ENCODE measurements around the gene SRMS.

Gene SRMS

DNA sequence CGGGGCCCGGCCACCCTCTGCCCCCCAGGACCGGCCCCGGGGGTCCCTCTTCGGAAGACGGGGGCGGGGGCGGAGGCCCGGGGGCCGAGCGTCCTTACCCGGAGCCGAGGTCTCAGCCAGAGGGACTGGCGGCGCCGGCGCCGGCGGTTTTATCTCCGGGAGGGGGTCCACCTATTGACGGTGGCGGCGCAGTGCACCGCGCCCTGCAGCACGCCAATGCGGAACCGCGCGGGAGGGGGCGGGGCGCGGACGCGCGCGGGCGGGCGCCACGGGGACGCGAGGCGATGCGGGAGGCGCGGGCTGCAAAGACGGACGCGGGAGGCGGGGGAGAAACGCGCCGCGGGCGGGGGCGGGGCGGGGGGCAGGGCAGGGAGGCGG lies 48.6 kb downstream of the SRMS start, which contains the start of gene EEF1A2:
TSS of gene EEF1A2 (minus strand) at position 124 of the 378 bp plus-strand sequence. CDS start 1,320 bp downstream, outside the sequence.
- no peak for DNase-seq

DNA sequence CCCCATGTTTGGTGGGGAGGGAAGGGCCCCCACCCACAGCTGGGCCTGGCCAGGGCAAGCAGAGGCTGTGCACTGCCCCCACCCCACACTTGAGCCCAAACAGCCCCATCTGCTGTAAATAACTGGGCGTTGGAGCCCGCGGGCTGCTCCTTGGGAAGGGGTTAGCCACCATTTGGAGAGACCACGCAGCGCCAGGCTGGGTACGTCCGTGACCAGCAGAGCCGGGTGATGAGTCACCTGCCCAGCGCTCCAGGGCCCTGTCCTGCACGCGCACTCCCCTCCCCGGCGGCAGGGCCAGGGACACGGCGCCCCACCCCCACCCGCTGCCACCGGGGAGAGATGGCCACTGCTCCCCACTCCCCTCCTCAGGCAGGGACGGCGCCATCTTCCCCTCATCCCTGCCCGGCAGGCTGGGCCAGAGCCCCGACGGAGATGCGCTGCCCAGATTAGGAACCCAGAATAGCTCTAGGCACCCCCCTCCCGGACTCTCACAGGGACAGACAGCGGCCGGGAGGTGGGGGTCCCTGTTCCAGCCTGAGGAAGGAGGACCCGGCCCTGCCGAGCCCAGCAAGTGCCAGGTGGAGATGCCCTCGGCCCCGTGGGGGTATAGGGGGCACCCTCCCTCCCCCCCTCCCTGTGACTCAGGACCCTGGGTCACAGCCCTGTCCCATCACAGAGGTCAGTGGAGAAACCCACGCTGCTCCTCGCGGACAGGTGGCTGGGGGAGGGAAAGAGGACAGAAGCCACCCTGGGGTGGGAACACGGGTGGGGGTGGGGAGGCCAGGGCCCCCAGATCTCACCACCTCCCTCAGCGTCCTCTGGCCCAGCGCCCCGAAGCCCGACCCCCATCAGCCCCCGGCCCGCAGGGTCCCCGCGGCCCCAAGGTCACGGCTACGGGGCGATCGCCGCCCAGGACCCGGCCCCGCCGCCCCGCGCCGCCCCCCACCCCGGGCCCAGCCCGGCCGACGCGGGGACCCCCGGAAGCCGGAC lies 49.3 kb downstream of the SRMS start:
- no peak for DNase-seq

GRCh38 chr20:63497138-63497945 lies 50.2 kb downstream of the SRMS start:
- DNase-seq, result no peak

DNA sequence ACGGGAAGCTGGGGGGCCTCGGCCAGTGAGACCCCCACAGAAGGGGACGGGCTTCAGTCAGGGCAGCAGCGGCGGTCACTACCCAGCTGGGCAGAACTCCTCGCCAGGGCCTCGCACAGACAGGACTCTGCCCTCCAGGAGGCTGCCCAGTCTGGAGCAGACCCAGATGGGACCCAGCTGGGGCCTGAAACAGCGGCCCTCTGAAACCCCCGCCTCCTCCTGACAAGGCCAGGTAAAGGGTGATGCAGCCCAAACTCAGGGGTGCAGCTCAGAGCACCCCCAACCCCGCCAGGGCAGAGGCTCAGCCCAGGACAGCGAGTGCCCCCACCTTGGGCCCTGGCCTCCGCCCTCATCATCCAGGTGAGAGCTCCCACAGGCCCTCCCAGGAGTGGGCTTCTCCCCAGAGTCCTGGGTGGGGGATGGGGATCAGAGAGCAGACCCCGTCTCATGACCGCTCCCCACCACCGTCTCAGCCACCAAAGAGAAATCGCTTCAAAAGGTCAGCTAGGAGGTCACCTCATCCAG lies 50.9 kb downstream of the SRMS start:
- DNase-seq, result no peak

DNA sequence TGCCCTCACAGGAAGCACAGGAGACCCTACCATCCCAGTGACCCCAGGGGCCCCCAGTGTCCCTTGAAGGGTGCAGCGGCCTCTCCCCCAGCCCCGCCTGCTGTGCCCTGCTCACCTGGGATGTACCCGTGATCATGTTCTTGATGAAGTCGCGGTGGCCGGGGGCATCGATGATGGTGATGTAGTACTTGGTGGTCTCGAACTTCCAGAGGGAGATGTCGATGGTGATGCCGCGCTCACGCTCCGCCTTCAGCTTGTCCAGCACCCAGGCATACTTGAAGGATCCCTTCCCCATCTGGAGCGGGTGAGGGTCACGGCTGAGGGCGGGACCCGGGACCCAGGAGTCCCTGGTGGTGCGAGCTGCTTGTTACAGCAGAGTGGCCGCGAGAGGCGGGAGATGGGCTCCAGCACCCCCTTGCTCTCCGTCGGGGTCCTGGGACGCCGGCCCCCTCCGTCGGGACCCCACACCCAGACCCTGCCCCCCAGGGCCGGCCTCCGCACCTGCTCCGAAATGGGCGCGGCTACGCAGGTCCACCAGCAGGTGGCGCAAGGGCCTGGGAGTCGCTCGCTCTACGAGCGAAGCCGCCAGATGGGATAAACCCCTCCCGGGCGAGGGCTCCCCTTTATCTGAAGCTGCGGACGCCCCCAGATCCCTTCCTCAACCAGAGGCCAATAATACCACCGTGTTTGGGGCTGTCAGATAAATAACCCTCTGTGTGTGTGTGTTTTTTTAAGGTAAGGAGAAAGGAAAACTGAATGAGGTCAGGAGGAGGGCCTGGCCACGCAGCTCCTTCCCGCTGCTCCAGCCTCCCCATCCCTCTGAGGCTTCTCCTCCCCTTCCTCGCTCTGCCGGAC lies 51.6 kb downstream of the SRMS start:
- no peak for DNase-seq

- no peak for DNase-seq
These were observed 52.3 kb downstream of the SRMS start for GRCh38 chr20:63495167-63495720.

DNA sequence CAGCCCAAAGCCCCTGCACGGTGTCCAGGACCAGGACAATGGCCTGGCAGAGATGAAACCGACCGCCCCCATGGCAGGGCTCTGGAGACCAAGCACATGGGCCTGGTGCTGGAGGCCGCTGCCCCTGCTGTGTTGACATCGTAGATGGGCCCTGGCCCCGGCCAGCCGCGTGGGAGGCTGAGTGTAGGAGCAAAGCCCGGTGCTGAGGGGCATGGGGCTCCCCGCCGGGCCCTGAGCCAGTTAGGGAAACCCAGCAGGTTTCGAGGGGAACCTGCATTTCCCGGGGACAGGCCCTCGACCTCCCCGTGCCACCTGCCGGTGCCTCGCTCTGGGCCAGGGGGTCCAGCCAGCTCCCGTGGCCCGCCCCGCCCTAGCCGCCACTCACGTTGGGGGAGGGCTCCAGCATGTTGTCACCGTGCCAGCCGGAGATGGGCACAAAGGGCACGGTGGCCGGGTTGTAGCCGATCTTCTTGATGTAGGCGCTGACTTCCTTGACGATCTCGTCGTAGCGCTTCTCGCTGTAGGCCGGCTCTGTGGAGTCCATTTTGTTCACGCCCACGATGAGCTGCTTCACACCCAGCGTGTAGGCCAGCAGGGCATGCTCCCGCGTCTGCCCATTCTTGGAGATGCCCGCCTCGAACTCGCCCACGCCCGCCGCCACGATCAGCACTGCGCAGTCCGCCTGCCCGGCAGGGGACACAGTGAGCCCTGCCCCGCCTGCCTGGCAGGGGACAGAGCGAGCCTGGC lies 53.0 kb downstream of the SRMS start:
- DNase-seq, result no peak

GRCh38 chr20:63494084-63494419 lies 53.5 kb downstream of the SRMS start:
- DNase-seq, result no peak

GRCh38 chr20:63493563-63494020 lies 54.0 kb downstream of the SRMS start:
- no peak for DNase-seq

- DNase-seq, result no peak
These were observed 54.6 kb downstream of the SRMS start for GRCh38 chr20:63492982-63493381.

DNA sequence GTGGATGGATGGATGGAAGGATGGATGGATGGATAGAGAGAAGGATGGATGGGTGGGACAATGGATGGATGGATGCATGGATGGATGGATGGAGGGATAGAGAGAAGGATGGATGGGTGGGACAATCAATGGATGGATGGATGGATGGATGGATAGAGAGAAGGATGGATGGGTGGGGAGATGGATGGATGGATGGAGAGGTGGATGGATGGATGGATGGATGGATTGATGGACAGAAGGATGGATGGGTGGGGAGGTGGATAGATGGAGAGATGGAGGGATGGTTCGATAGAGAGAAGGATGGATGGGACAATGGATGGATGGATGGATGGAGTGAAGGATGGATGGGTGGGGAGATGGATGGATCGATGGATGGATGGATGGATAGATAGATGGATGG lies 55.0 kb downstream of the SRMS start:
- DNase-seq, result no peak

DNA sequence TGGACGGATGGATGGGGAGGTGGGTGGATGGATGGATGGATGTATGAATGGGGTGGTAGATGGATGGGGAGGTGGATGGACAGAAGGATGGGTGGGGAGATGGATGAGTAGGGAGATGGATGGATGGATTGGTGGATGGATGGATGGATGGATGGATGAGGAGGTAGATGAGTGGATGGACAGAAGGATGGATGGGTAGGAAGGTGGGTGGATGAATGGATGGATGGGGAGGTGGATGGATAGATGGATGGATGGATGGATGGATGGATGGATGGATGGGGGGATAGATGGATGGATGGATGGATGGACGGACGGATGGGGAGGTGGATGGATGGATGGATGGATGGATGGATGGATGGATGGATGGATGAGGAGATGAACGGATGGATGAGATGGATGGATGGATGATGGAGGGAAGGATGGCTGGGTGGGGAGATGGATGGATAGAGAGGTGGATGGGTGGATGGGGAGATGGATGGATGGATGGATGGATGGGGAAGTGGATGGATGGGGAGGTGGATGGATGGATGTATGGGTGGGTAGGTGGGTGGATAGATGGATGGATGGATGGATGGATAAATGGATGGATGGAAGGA lies 55.8 kb downstream of the SRMS start:
- no peak for DNase-seq

- DNase-seq, result no peak
These were observed 56.5 kb downstream of the SRMS start for GRCh38 chr20:63491078-63491477.
